SU-DHL-6 (cell line): ENCODE data around the gene RELL2.

Experiments
- H2AFZ ChIP-seq: fragments of 200-600 bp; sonication (generic); 2 replicates; pipeline ENCODE4 v1.6.1; 2014; ENCODE audit warnings: low read depth, mild to moderate bottlenecking, moderate library complexity, mixed read lengths, antibody characterized with exemption, low read length; ENCODE audit not compliant: severe bottlenecking
- H3F3A ChIP-seq: fragments of 200-600 bp; shearing (Covaris generic); 2 replicates; pipeline ENCODE4 v1.6.0; 2016; ENCODE audit warnings: antibody characterized with exemption, mild to moderate bottlenecking; ENCODE audit not compliant: insufficient read depth
- H3K27ac ChIP-seq: fragments of 200-600 bp; sonication (generic); 2 replicates; pipeline ENCODE4 v1.5.1; 2016; ENCODE audit warnings: low read depth, mild to moderate bottlenecking, low read length, moderate library complexity, mixed read lengths
- H3K27me3 ChIP-seq: fragments of 200-600 bp; sonication (generic), shearing (Covaris generic); 2 replicates; pipeline ENCODE4 v1.6.0; 2014; ENCODE audit warnings: mild to moderate bottlenecking, low read length
- H3K36me3 ChIP-seq: fragments of 200-600 bp; sonication (generic); 2 replicates; pipeline ENCODE4 v1.6.1; 2014; ENCODE audit warnings: mild to moderate bottlenecking, low read length, mixed read lengths
- H3K4me2 ChIP-seq: fragments of 300-600, 200-600 bp; shearing (Covaris generic), sonication (generic); 2 replicates; pipeline ENCODE4 v1.6.0; 2014; ENCODE audit warnings: low read length, low read depth, mild to moderate bottlenecking; ENCODE audit not compliant: poor library complexity, severe bottlenecking
- H3K4me3 ChIP-seq: fragments of 200-600 bp; sonication (generic); 2 replicates; pipeline ENCODE4 v1.5.1; 2014; ENCODE audit warnings: antibody characterized with exemption, low read length, mild to moderate bottlenecking, mixed read lengths; ENCODE audit not compliant: insufficient read depth, poor library complexity, severe bottlenecking
- H3K79me2 ChIP-seq: fragments of 200-600 bp; sonication (generic); 2 replicates; pipeline ENCODE4 v1.6.1; 2014; ENCODE audit warnings: mild to moderate bottlenecking, low read length, moderate library complexity; ENCODE audit not compliant: insufficient read depth
- H3K9ac ChIP-seq: fragments of 200-600 bp; sonication (generic); 2 replicates; pipeline ENCODE4 v1.7.0; 2014; ENCODE audit warnings: mild to moderate bottlenecking, low read length
- H3K9me2 ChIP-seq: fragments of 200-600 bp; sonication (generic); replicated peaks from 2 replicates; pipeline ENCODE4 v1.6.1; 2014; ENCODE audit warnings: low read length; ENCODE audit not compliant: insufficient read depth
- H3K9me3 ChIP-seq: fragments of 200-600 bp; sonication (generic); 2 replicates; pipeline ENCODE4 v1.6.1; 2014; ENCODE audit warnings: low read length, mixed read lengths; ENCODE audit not compliant: insufficient read depth
- H4K20me1 ChIP-seq: fragments of 200-600 bp; sonication (generic); 2 replicates; pipeline ENCODE4 v1.6.1; 2014; ENCODE audit warnings: low read depth, mild to moderate bottlenecking, antibody characterized with exemption, low read length, moderate library complexity, mixed read lengths
- EZH2phosphoT487 ChIP-seq: fragments of 200-600 bp; sonication (generic), shearing (Covaris generic); conservative IDR thresholded peaks from 2 replicates; pipeline ENCODE4 v1.6.1; 2018; ENCODE audit warnings: mild to moderate bottlenecking, antibody characterized with exemption, low read length, moderate library complexity, mixed read lengths
- TF ChIP-seq, protein P1 (sequence below): fragments of 200-600 bp; sonication (generic); IDR thresholded peaks from one replicate; pipeline ENCODE4 v1.5.1; 2017; ENCODE audit warnings: antibody characterized with exemption, mild to moderate bottlenecking, low read length, moderate library complexity; ENCODE audit not compliant: insufficient read depth, poor library complexity, severe bottlenecking

RELL2 gene

GRCh38 chr5:141636106-141636412, 738 bp upstream of the RELL2 start:
- H3K79me2 ChIP-seq, result peaks cover 64% of the 10 kb centered on the region
- no peak overlapping the region for H3K27ac ChIP-seq
- peak overlapping the region; percentile 94 for H3K9ac ChIP-seq
- H2AFZ ChIP-seq, result peak overlapping the region; percentile 28
- no peaks in the 10 kb centered on the region for H3K27me3 ChIP-seq
- H3F3A ChIP-seq, result peaks cover 8% of the 10 kb centered on the region; the same call in 1 of the 2 replicates
- no peak for TF ChIP-seq EZH2phosphoT487
- TF ChIP-seq, protein P1, sequence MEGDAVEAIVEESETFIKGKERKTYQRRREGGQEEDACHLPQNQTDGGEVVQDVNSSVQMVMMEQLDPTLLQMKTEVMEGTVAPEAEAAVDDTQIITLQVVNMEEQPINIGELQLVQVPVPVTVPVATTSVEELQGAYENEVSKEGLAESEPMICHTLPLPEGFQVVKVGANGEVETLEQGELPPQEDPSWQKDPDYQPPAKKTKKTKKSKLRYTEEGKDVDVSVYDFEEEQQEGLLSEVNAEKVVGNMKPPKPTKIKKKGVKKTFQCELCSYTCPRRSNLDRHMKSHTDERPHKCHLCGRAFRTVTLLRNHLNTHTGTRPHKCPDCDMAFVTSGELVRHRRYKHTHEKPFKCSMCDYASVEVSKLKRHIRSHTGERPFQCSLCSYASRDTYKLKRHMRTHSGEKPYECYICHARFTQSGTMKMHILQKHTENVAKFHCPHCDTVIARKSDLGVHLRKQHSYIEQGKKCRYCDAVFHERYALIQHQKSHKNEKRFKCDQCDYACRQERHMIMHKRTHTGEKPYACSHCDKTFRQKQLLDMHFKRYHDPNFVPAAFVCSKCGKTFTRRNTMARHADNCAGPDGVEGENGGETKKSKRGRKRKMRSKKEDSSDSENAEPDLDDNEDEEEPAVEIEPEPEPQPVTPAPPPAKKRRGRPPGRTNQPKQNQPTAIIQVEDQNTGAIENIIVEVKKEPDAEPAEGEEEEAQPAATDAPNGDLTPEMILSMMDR, result no peak
- peaks cover 9% of the 10 kb centered on the region for H3K36me3 ChIP-seq
- H3K4me3 ChIP-seq, result peak overlapping the region; percentile 97
- H4K20me1 ChIP-seq, result peaks cover 15% of the 10 kb centered on the region
- H3K4me2 ChIP-seq, result peak overlapping the region; percentile 71
- H3K9me2 ChIP-seq, result no peaks in the 10 kb centered on the region
- H3K9me3 ChIP-seq, result no peaks in the 10 kb centered on the region

- Histone ChIP-seq H3K36me3 (peaks cover 4% of the 10 kb centered on the region), H3F3A (peaks cover 8% of the 10 kb centered on the region), H4K20me1 (peaks cover 15% of the 10 kb centered on the region; the same call in 1 of the 2 replicates), H3K27me3 (no peaks in the 10 kb centered on the region), H3K4me2 (peak overlapping the region; percentile 71), H3K79me2 (peaks cover 52% of the 10 kb centered on the region), H3K27ac (peak overlapping the region; percentile 82), H2AFZ (peak overlapping the region; percentile 70), H3K9ac (peak overlapping the region; percentile 94), H3K4me3 (peak overlapping the region; percentile 97), H3K9me2 (no peaks in the 10 kb centered on the region), H3K9me3 (no peaks in the 10 kb centered on the region)
- no peak for TF ChIP-seq EZH2phosphoT487
- TF ChIP-seq, protein P1, result no peak
Observed at GRCh38 chr5:141637123-141637766, 448 bp downstream of the RELL2 start.

- Histone ChIP-seq H3F3A (peaks cover 12% of the 10 kb centered on the region), H2AFZ (peak overlapping the region; percentile 70), H3K36me3 (no peaks in the 10 kb centered on the region; the same call in 1 of the 2 replicates)
Observed at GRCh38 chr5:141637767-141638419, 1.1 kb downstream of the RELL2 start.

More at GRCh38 chr5:141637767-141638419, 1.1 kb downstream of the RELL2 start:
- Histone ChIP-seq H3K79me2 (peaks cover 45% of the 10 kb centered on the region), H3K9me2 (no peaks in the 10 kb centered on the region), H3K9me3 (no peaks in the 10 kb centered on the region), H3K27me3 (no peaks in the 10 kb centered on the region), H3K27ac (peak overlapping the region; percentile 82), H3K4me2 (peak overlapping the region; percentile 71), H3K9ac (peak overlapping the region; percentile 94), H3K4me3 (peak overlapping the region; percentile 97), H4K20me1 (peaks cover 14% of the 10 kb centered on the region; the same call in 1 of the 2 replicates)
- TF ChIP-seq, protein P1, result peak; percentile 49
- no peak for TF ChIP-seq EZH2phosphoT487
